Measurements from ENCODE around the gene USF1.

DNA sequence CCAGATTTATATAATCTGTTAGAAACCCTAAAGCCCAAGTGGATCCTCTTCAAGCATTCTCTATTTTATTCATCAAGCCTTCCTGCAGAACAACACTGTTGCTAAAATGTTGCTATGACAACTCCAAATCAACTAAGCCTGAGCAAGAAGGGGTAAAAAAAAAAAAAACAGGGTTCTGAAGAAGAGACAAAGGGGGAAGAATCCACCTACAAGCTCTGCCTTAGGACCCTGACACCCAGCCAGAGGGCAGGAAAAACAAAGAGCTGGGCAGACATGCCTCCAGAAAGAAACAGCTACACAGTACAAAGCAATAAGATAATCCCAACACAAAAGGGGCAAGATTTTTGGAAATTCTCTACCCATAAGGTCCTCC is 1.3 kb downstream of the USF1 start:
- no peak for TF ChIP-seq CREBBP (IDR thresholded peaks at IDR 0.05; ENCODE audit: low read depth, low read length)
- TF ChIP-seq NFE2L1 (tag; IDR thresholded peaks at IDR 0.05; ENCODE audit: borderline replicate concordance, low read depth), result no peak
